MM.1S (cell line): ENCODE results near the gene URGCP.

Experiments
- DNase-seq: peaks from one replicate; pipeline ENCODE4 v3.0.0-alpha.2; 2015
- H2AFZ ChIP-seq: fragments of 300-600 bp; sonication (generic); 2 replicates; pipeline ENCODE4 v1.6.0; 2016; ENCODE audit warnings: antibody characterized with exemption, low read length
- H3F3A ChIP-seq: fragments of 300-600 bp; sonication (generic); 2 replicates; pipeline ENCODE4 v1.6.1; 2016; ENCODE audit warnings: mild to moderate bottlenecking, antibody characterized with exemption, low read length, moderate library complexity, mixed read lengths; ENCODE audit not compliant: insufficient read depth
- H3K27ac ChIP-seq: fragments of 300-600 bp; sonication (generic); 2 replicates; pipeline ENCODE4 v1.5.1; 2016; ENCODE audit warnings: mild to moderate bottlenecking, low read length
- H3K27me3 ChIP-seq: fragments of 300-600 bp; sonication (generic); replicated peaks from 2 replicates; pipeline ENCODE4 v1.6.0; 2016; ENCODE audit warnings: low read length; ENCODE audit not compliant: insufficient read depth
- H3K36me3 ChIP-seq: fragments of 300-600 bp; sonication (generic); replicated peaks from 2 replicates; pipeline ENCODE4 v1.6.1; 2016; ENCODE audit warnings: mild to moderate bottlenecking, low read length, mixed read lengths; ENCODE audit not compliant: insufficient read depth
- H3K4me1 ChIP-seq: fragments of 300-600 bp; sonication (generic); 2 replicates; pipeline ENCODE4 v1.6.1; 2016; ENCODE audit warnings: low read length, mixed read lengths
- H3K4me2 ChIP-seq: fragments of 300-600 bp; sonication (generic); 2 replicates; pipeline ENCODE4 v1.6.0; 2016; ENCODE audit warnings: low read depth, low read length
- H3K4me3 ChIP-seq: fragments of 300-600 bp; sonication (generic); 2 replicates; pipeline ENCODE4 v1.5.1; 2016; ENCODE audit warnings: low read length, mixed read lengths
- H3K79me2 ChIP-seq: fragments of 300-600 bp; sonication (generic); 2 replicates; pipeline ENCODE4 v1.6.1; 2016; ENCODE audit warnings: mixed run types, low read length, mixed read lengths
- H3K9ac ChIP-seq: fragments of 300-600 bp; sonication (generic); 2 replicates; pipeline ENCODE4 v1.6.1; 2016; ENCODE audit warnings: low read length, mixed read lengths
- H3K9me2 ChIP-seq: fragments of 300-600 bp; sonication (generic); replicated peaks from 2 replicates; pipeline ENCODE4 v1.6.1; 2016; ENCODE audit warnings: mild to moderate bottlenecking, low read length, mixed read lengths; ENCODE audit not compliant: insufficient read depth
- H3K9me3 ChIP-seq: fragments of 300-600 bp; sonication (generic); replicated peaks from 2 replicates; pipeline ENCODE4 v1.6.1; 2016; ENCODE audit warnings: mild to moderate bottlenecking, low read length, mixed read lengths; ENCODE audit not compliant: insufficient read depth
- H4K20me1 ChIP-seq: fragments of 300-600 bp; sonication (generic); 2 replicates; pipeline ENCODE4 v1.6.1; 2016; ENCODE audit warnings: mild to moderate bottlenecking, low read length, moderate library complexity, mixed read lengths; ENCODE audit not compliant: insufficient read depth
- EZH2 ChIP-seq: fragments of 300-600 bp; sonication (generic); optimal IDR thresholded peaks from 2 replicates; pipeline ENCODE3; 2017; ENCODE audit warnings: low read depth, mild to moderate bottlenecking, antibody characterized with exemption, low read length, mixed read lengths
- EZH2phosphoT487 ChIP-seq: fragments of 300-600 bp; sonication (generic); IDR thresholded peaks from 2 replicates; pipeline ENCODE4 v1.6.1; 2018; ENCODE audit warnings: antibody characterized with exemption, low read length
- TF ChIP-seq, protein P1 (sequence below): fragments of 300-600 bp; sonication (generic); IDR thresholded peaks from 2 replicates; pipeline ENCODE4 v1.5.1; 2016; ENCODE audit warnings: antibody characterized with exemption, low read length, mixed read lengths

Gene URGCP

GRCh38 chr7:43873300-43873699 is 33.1 kb downstream of the URGCP start:
- Histone ChIP-seq H3K27ac (no peak overlapping the region), H3K9me3 (no peaks in the 10 kb centered on the region), H3K9ac (no peak overlapping the region), H3K4me1 (0 out of 2 replicates have a peak, but pooled peaks cover 4% of the 10 kb centered on the region), H3K4me3 (no peak overlapping the region), H3K79me2 (peaks cover 5% of the 10 kb centered on the region; the same call in 1 of the 2 replicates), H3F3A (peaks cover 19% of the 10 kb centered on the region), H2AFZ (no peak overlapping the region), H3K27me3 (no peaks in the 10 kb centered on the region), H4K20me1 (no peaks in the 10 kb centered on the region), H3K36me3 (no peaks in the 10 kb centered on the region), H3K4me2 (no peak overlapping the region), H3K9me2 (no peaks in the 10 kb centered on the region)
- DNase-seq, result no peak
- TF ChIP-seq EZH2 (no peak), EZH2phosphoT487 (no peak)
- TF ChIP-seq, protein P1, sequence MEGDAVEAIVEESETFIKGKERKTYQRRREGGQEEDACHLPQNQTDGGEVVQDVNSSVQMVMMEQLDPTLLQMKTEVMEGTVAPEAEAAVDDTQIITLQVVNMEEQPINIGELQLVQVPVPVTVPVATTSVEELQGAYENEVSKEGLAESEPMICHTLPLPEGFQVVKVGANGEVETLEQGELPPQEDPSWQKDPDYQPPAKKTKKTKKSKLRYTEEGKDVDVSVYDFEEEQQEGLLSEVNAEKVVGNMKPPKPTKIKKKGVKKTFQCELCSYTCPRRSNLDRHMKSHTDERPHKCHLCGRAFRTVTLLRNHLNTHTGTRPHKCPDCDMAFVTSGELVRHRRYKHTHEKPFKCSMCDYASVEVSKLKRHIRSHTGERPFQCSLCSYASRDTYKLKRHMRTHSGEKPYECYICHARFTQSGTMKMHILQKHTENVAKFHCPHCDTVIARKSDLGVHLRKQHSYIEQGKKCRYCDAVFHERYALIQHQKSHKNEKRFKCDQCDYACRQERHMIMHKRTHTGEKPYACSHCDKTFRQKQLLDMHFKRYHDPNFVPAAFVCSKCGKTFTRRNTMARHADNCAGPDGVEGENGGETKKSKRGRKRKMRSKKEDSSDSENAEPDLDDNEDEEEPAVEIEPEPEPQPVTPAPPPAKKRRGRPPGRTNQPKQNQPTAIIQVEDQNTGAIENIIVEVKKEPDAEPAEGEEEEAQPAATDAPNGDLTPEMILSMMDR, result no peak

GRCh38 chr7:43872406-43873110 is 33.8 kb downstream of the URGCP start:
- H3F3A ChIP-seq, result peaks cover 25% of the 10 kb centered on the region
- no peak overlapping the region for H3K4me2 ChIP-seq
- H3K36me3 ChIP-seq, result no peaks in the 10 kb centered on the region
- H3K27me3 ChIP-seq, result no peaks in the 10 kb centered on the region
- H3K9me2 ChIP-seq, result no peaks in the 10 kb centered on the region
- no peaks in the 10 kb centered on the region for H4K20me1 ChIP-seq
- no peak overlapping the region for H2AFZ ChIP-seq
- H3K9ac ChIP-seq, result no peak overlapping the region
- H3K4me3 ChIP-seq, result no peak overlapping the region
- TF ChIP-seq EZH2 (no peak), EZH2phosphoT487 (no peak)
- TF ChIP-seq, protein P1, result no peak
- peaks cover 7% of the 10 kb centered on the region; the same call in 1 of the 2 replicates for H3K4me1 ChIP-seq
- no peak for DNase-seq
- H3K79me2 ChIP-seq, result peaks cover 10% of the 10 kb centered on the region
- H3K9me3 ChIP-seq, result no peaks in the 10 kb centered on the region
- H3K27ac ChIP-seq, result no peak overlapping the region

GRCh38 chr7:43871064-43871463 is 35.3 kb downstream of the URGCP start:
- H3K9me3 ChIP-seq, result no peaks in the 10 kb centered on the region
- H4K20me1 ChIP-seq, result no peaks in the 10 kb centered on the region
- H3K79me2 ChIP-seq, result peaks cover 23% of the 10 kb centered on the region
- H2AFZ ChIP-seq, result no peak overlapping the region
- no peak overlapping the region for H3K9ac ChIP-seq
- no peaks in the 10 kb centered on the region for H3K27me3 ChIP-seq
- no peak overlapping the region for H3K4me3 ChIP-seq
- no peaks in the 10 kb centered on the region for H3K9me2 ChIP-seq
- H3K4me2 ChIP-seq, result no peak overlapping the region
- TF ChIP-seq, protein P1, result no peak
- TF ChIP-seq EZH2 (no peak), EZH2phosphoT487 (no peak)
- peaks cover 8% of the 10 kb centered on the region for H3K36me3 ChIP-seq
- no peak for DNase-seq
- H3K4me1 ChIP-seq, result peaks cover 7% of the 10 kb centered on the region; the same call in 1 of the 2 replicates
- no peak overlapping the region for H3K27ac ChIP-seq
- H3F3A ChIP-seq, result peaks cover 25% of the 10 kb centered on the region
